Neuron (in vitro differentiated cells): Measurements from ENCODE around the gene IPO7.
"Not testable (repeated sequence)": the region's sequence is repeated elsewhere in the genome, so short reads cannot be mapped to it uniquely, and the experiment has no call there.

Experiments
- H2AFZ ChIP-seq: one replicate; pipeline ENCODE4 v1.6.1; 2013; ENCODE audit warnings: low read depth, mild to moderate bottlenecking, inconsistent platforms, low read length, moderate library complexity
- H3K27me3 ChIP-seq: one replicate; pipeline ENCODE4 v1.6.1; 2013; ENCODE audit warnings: low read length; ENCODE audit not compliant: insufficient read depth
- H3K36me3 ChIP-seq: one replicate; pipeline ENCODE4 v1.6.1; 2013; ENCODE audit warnings: low read length; ENCODE audit not compliant: insufficient read depth
- H3K4me1 ChIP-seq: one replicate; pipeline ENCODE4 v1.6.1; 2013; ENCODE audit warnings: low read length; ENCODE audit not compliant: insufficient read depth
- H3K4me3 ChIP-seq: 2 replicates; pipeline ENCODE4 v1.5.1; 2013; ENCODE audit warnings: mild to moderate bottlenecking, low read length, moderate library complexity
- H3K9me3 ChIP-seq: one replicate; pipeline ENCODE4 v1.6.1; 2013; ENCODE audit warnings: low read length

IPO7 gene

DNA sequence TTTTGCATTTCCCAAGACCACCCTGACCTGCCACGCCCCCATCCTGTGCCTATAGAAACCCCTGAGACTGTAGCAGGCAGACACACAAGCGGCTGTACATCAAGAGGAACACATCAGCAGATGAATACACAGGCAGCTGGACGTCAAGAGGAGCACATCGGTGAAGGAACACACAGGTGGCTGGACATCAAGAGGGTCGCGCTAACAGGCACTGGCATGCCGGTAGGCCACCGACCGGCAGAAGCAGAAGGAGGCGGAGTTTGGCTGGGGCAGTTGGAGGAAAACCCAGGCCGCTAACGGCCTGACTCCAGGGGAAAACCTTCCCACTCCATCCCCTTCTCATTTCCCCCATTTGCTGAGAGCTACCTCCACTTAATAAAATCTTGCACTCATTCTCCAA, 5.4 kb upstream of the IPO7 start:
- H2AFZ ChIP-seq = no peak overlapping the region
- no peaks in the 10 kb centered on the region for H3K9me3 ChIP-seq
- no peaks in the 10 kb centered on the region for H3K4me1 ChIP-seq
- H3K36me3 ChIP-seq = no peaks in the 10 kb centered on the region
- no peak overlapping the region for H3K4me3 ChIP-seq
- H3K27me3 ChIP-seq = no peaks in the 10 kb centered on the region

DNA sequence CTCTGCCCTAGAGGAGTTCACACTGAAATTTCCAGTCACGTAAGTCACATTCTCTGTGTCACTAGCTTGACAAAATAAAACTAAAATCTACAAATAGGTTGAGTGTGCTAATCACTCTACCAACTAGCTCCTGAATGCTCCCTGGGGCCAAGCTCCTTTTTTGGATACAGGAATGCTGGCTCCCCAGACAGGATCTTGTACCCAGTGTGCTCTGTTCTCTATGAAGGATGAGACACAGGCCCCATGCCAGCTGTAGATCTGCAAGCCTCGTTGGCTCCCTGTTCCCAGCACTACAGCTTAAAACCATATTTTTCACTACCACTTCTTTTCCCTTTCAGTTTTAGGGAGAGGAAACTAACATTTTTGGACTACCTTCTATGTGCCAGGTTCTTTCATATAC, 3.7 kb upstream of the IPO7 start:
- Histone ChIP-seq H3K9me3 (no peaks in the 10 kb centered on the region), H3K36me3 (no peaks in the 10 kb centered on the region), H3K27me3 (no peaks in the 10 kb centered on the region), H2AFZ (peak overlapping the region; percentile 48), H3K4me1 (peaks cover 6% of the 10 kb centered on the region), H3K4me3 (no peak overlapping the region)

DNA sequence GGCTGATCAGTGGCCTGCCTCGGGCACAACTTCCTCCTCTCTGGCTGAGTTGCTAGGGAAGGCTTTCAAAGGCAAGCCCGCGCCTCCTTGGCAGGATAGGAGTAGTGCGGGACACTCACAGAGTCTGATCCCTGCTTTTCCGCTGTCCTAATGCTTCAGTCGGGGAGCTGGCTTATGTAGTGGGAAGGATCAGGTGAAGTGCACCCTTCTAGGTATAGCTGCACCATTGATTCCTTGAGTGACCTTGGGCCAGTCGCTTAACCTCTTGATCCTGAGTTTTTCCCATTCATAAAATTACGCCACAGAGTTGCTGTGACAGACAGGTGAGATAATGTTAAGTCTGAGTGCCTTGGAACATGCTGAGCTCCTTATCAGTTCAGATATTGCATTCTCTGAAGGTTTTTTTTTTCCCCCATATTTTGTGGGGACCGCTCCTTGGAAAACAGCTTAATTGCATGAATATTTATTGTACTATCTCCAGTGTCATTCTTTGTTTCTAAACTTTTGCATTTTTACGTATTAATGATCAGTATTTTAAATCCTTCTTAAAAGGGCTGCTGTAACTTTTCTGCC, 961 bp downstream of the IPO7 start:
- Histone ChIP-seq H3K27me3 (no peaks in the 10 kb centered on the region), H3K4me1 (peaks cover 8% of the 10 kb centered on the region), H3K4me3 (peak overlapping the region; percentile 81), H3K36me3 (peaks cover 10% of the 10 kb centered on the region), H2AFZ (no peak overlapping the region), H3K9me3 (peaks cover 1% of the 10 kb centered on the region)

DNA sequence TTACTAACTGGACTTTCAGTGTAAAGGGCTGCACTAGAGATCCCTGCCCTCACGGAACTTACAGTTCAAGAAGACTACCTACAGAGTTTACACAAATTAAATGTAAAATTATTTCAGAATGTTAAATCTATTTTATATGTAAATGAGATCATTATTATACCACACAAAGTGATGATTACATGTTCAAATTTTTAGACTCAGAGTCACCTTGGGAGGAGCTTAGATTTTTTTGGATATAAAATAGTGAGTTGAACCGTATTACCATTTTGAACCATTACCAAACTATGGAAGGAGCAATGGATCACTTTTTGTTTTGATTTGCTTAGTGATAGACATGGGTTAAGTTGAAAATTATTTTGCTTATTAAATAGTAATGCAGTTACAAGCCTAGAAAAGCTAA, 1.6 kb downstream of the IPO7 start:
- no peaks in the 10 kb centered on the region for H3K27me3 ChIP-seq
- no peak overlapping the region for H2AFZ ChIP-seq
- peaks cover 8% of the 10 kb centered on the region for H3K4me1 ChIP-seq
- H3K4me3 ChIP-seq = peak overlapping the region; percentile 81
- peaks cover 10% of the 10 kb centered on the region for H3K36me3 ChIP-seq
- peaks cover 1% of the 10 kb centered on the region for H3K9me3 ChIP-seq

GRCh38 chr11:9386901-9387300, 2.4 kb downstream of the IPO7 start:
- Histone ChIP-seq H2AFZ (no peak overlapping the region), H3K4me1 (peaks cover 8% of the 10 kb centered on the region), H3K27me3 (no peaks in the 10 kb centered on the region), H3K4me3 (no peak overlapping the region), H3K9me3 (peaks cover 4% of the 10 kb centered on the region), H3K36me3 (peaks cover 10% of the 10 kb centered on the region)

- H2AFZ ChIP-seq = no peak overlapping the region
- peaks cover 12% of the 10 kb centered on the region for H3K36me3 ChIP-seq
- H3K4me3 ChIP-seq = no peak overlapping the region
- H3K9me3 ChIP-seq = peaks cover 3% of the 10 kb centered on the region
- no peaks in the 10 kb centered on the region for H3K4me1 ChIP-seq
- H3K27me3 ChIP-seq = no peaks in the 10 kb centered on the region
Measured at GRCh38 chr11:9396310-9396709, 11.9 kb downstream of the IPO7 start.

DNA sequence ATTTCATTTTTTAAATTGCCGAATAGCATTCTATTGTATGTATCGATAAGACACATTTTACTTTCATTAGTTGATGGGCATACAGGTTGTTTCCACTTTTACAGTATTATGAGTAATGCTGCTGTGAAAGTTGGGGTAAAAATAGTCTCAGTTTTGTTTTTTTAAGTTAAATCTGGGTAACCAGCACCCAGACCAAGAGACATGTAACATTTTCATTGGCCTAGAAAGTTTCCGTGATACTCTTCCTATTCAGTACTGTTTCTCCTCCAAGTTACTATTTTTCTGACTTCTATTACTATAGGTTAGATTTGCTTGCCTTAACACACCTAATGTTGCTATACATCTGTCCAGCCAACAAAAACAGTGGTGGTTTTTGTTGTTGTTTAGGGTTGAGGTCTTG, 12.3 kb downstream of the IPO7 start:
- Histone ChIP-seq H3K4me1 (no peaks in the 10 kb centered on the region), H3K36me3 (peaks cover 12% of the 10 kb centered on the region), H2AFZ (no peak overlapping the region), H3K27me3 (no peaks in the 10 kb centered on the region), H3K4me3 (no peak overlapping the region), H3K9me3 (peaks cover 2% of the 10 kb centered on the region)

DNA sequence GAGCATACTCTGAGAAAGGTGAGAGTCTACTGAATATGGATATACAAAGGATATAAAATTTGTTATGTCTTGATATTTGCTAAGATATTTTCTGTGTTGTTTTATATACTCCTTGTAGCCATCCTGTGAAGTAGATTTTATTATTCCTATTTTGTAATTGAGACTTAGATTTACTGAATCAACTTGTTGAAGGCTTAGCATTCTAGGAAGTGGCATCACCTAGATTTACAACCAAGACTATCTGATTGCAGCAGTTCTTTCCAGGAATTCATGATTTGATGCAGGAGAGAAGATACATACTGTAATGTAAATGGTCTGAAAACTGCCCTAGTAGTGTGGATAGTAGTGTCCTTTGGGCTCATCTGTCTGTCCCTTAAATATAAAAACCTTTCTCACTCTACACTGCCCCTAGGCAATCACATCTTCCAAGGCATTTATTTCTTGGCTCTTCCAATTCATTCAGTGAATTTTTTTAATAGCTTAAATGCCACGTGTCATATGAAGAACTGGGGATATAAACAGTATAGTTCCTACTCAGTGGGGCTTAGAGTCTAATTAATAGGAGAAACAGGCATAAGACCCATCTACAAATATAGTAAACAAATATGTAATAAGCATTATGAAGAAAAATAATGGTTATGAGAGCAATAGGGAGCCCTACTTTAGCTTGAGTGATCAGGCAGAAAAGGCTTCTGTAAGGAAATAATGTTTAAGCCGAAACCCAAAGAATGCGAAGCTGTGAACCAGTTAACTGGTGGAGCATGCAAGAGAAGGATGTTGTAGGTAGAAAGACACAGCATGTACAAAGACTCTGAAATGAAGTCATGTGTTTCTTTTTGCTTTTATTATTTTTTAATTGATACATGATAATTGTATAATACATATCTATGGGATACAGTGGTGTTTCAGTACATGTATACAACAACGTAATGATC, 13.6 kb downstream of the IPO7 start:
- no peak overlapping the region for H2AFZ ChIP-seq
- H3K27me3 ChIP-seq = no peaks in the 10 kb centered on the region
- H3K9me3 ChIP-seq = no peaks in the 10 kb centered on the region
- H3K36me3 ChIP-seq = peaks cover 10% of the 10 kb centered on the region
- H3K4me1 ChIP-seq = no peaks in the 10 kb centered on the region
- no peak overlapping the region for H3K4me3 ChIP-seq

- no peak overlapping the region for H3K4me3 ChIP-seq
- H3K36me3 ChIP-seq = peaks cover 16% of the 10 kb centered on the region
- H3K27me3 ChIP-seq = no peaks in the 10 kb centered on the region
- no peaks in the 10 kb centered on the region for H3K9me3 ChIP-seq
- H3K4me1 ChIP-seq = no peaks in the 10 kb centered on the region
- no peak overlapping the region for H2AFZ ChIP-seq
Measured at GRCh38 chr11:9399466-9399865, 15.0 kb downstream of the IPO7 start.

DNA sequence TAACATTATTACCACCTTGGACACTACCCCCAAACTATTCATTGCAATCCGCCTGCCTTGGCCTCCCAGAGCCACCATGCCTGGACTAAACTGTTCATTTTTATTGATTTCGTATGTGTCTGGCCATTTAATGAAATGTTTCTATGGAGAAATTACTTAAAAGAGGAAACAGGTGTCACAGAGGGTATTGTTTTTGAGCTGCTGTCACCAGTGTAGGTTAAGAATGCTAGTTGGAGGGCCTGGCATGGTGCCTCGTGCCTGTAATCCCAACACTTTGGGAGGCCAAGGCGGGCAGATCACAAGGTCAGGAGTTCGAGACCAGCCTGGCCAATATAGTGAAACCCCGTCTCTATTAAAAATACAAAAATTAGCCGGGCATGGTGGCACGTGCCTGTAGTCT, 17.4 kb downstream of the IPO7 start:
- not testable (repeated sequence) for H3K4me3 ChIP-seq, H3K4me1 ChIP-seq, H3K27me3 ChIP-seq, H2AFZ ChIP-seq, H3K9me3 ChIP-seq
- H3K36me3 ChIP-seq = peaks cover 23% of the 10 kb centered on the region

- Histone ChIP-seq H3K36me3 (peaks cover 89% of the 10 kb centered on the region), H3K9me3 (no peaks in the 10 kb centered on the region)
Measured at GRCh38 chr11:9428706-9429105, 44.3 kb downstream of the IPO7 start.

DNA sequence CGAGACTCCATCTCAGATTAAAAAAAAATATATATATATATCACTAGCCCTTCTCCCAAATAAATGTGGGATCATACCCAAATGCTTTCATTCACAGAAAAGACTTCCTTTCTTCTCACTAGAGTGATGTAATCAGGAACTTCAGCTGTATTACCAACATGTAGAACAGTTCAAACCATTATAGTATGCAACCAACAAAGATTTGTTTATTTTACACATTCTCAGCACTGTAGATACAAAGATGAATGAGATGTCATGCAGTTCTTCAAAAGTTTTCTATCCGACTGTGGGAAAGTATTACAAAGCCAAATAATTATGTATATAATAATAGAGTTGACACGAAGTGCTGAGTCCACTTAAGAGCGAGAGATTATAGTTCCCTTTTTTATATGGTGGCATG, 54.2 kb downstream of the IPO7 start:
- no peak overlapping the region for H2AFZ ChIP-seq

More at GRCh38 chr11:9428706-9429105, 44.3 kb downstream of the IPO7 start:
- Histone ChIP-seq H2AFZ (no peak overlapping the region), H3K4me3 (no peak overlapping the region), H3K27me3 (no peaks in the 10 kb centered on the region), H3K4me1 (no peaks in the 10 kb centered on the region)

DNA sequence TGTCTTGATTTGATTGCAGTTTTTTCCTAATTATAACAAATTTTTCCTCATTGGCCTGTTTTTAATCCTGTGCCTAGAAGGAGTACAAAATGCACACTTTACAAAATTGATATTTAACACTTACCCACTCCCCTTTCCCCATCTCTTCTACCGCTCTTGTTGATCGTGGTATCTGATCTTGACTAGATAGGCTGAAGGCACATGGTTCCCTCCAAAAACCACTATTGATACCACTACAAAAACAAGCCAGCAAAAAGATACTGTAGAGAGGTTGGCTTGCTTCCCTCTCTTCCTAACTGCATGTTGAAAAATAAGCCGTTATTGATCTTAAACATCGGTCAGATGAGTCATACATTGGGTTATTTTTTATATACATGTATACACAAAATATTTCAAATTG, 61.8 kb downstream of the IPO7 start:
- Histone ChIP-seq H3K4me1 (no peaks in the 10 kb centered on the region), H3K9me3 (peaks cover 2% of the 10 kb centered on the region), H2AFZ (no peak overlapping the region), H3K4me3 (no peak overlapping the region), H3K36me3 (peaks cover 42% of the 10 kb centered on the region), H3K27me3 (no peaks in the 10 kb centered on the region)

More for the DNA sequence above, 54.2 kb downstream of the IPO7 start:
- Histone ChIP-seq H3K27me3 (no peaks in the 10 kb centered on the region), H3K4me3 (no peak overlapping the region), H3K36me3 (peaks cover 89% of the 10 kb centered on the region), H3K9me3 (no peaks in the 10 kb centered on the region), H3K4me1 (no peaks in the 10 kb centered on the region)
